HepG2 (cell line): Measurements from ENCODE around the gene GOLGB1. TPM values are rescaled to one million over a fixed set of nuclear protein-coding genes. Genes with fewer than 3 reads are reported as not detected.

Experiments
- ATAC-seq: fragments of 200-7000 bp; cut with Tn5 transposase; 3 replicates; pipeline ENCODE4 v1.9.1; 2020; ENCODE audit warnings: mild to moderate bottlenecking, moderate library complexity
- BruUV-seq: library from RNA; stranded (reverse); fragments of 400-500 nt; replicated peaks from 2 replicates; lab custom pipeline; 2021; lab: Mats Ljungman, UMichigan
- CTCF ChIA-PET: fragments of 300-600 bp; formaldehyde crosslinking; extraction: SDS; loops from one replicate; lab custom pipeline; 2021; ENCODE audit warnings: low total read pairs, inconsistent platforms, low intra/inter-chr PET ratio; lab: Yijun Ruan, JAX
- POLR2A ChIA-PET: fragments of 350-600 bp; sonication (Branson Sonifier 250); formaldehyde crosslinking; loops from one replicate; lab custom pipeline; 2020; ENCODE audit warnings: antibody characterized with exemption, inconsistent platforms; lab: Yijun Ruan, JAX
- DNase-seq: peaks from one replicate; pipeline ENCODE4 v3.0.0-alpha.2; 2015; ENCODE audit warnings: low spot score
- FAIRE-seq: peaks from 3 replicates; lab custom pipeline; 2011; peaks lifted over from hg19 to GRCh38; lab: Jason Lieb, UNC
- H2AFZ ChIP-seq: one replicate; pipeline ENCODE4 v1.6.1; 2011; ENCODE audit warnings: low read length, inconsistent platforms
- H3K27ac ChIP-seq: fragments of 300-600 bp; 3 replicates; pipeline ENCODE4 v1.8.0; 2011; ENCODE audit warnings: mixed run types, mild to moderate bottlenecking, mixed read lengths, low read length, inconsistent platforms; ENCODE audit not compliant: insufficient read depth; ENCODE audit errors: extremely low read length
- H3K27me3 ChIP-seq, 2 experiments: fragments of 200-600 bp in 1 of 2; 2 replicates in 1 of 2; 3 replicates in 1 of 2; pipeline versions ENCODE4 v1.6.0 to v1.8.0; 2011; ENCODE audit warnings: low read length in 2 of 2, mild to moderate bottlenecking in 2 of 2, moderate library complexity in 2 of 2, inconsistent platforms in 1 of 2; ENCODE audit not compliant: insufficient read depth in 2 of 2, control insufficient read depth in 1 of 2
- H3K36me3 ChIP-seq, 2 experiments: fragments of 200-600 bp in 1 of 2; replicated peaks in 1 of 2; 2 replicates in 1 of 2; 3 replicates in 1 of 2; pipeline versions ENCODE4 v1.5.1 to v1.8.0; 2011; ENCODE audit warnings: low read length in 2 of 2, inconsistent platforms in 1 of 2; ENCODE audit not compliant: insufficient read depth in 2 of 2, control insufficient read depth in 1 of 2
- H3K4me1 ChIP-seq: 2 replicates; pipeline ENCODE4 v1.5.1; 2012; ENCODE audit warnings: low read length, inconsistent platforms; ENCODE audit not compliant: insufficient read depth
- H3K4me2 ChIP-seq: 2 replicates; pipeline ENCODE4 v1.6.0; 2011; ENCODE audit warnings: low read depth, low read length, inconsistent platforms
- H3K4me3 ChIP-seq, 3 experiments: fragments of 200-600 bp in 1 of 3; sonication (generic), shearing (Covaris generic) in 1 of 3; replicated peaks in 1 of 3; 2 replicates each; pipeline ENCODE4 v1.5.1; 2011 to 2016; ENCODE audit warnings: low read length in 3 of 3, inconsistent platforms in 2 of 3, low read depth in 2 of 3, mild to moderate bottlenecking in 2 of 3, control low read depth in 1 of 3, mixed read lengths in 1 of 3; ENCODE audit not compliant: insufficient read depth in 1 of 3
- H3K79me2 ChIP-seq: one replicate; pipeline ENCODE4 v1.6.1; 2011; ENCODE audit warnings: low read length, inconsistent platforms; ENCODE audit not compliant: insufficient read depth
- H3K9ac ChIP-seq: 2 replicates; pipeline ENCODE4 v1.6.0; 2011; ENCODE audit warnings: mild to moderate bottlenecking, low read depth, low read length, inconsistent platforms; ENCODE audit not compliant: insufficient read depth
- H3K9me3 ChIP-seq: 2 replicates; pipeline ENCODE4 v1.5.1; 2012; ENCODE audit warnings: mild to moderate bottlenecking, low read length
- H4K20me1 ChIP-seq: 2 replicates; pipeline ENCODE4 v1.6.0; 2011; ENCODE audit warnings: inconsistent platforms, mild to moderate bottlenecking, low read length, moderate library complexity; ENCODE audit not compliant: insufficient read depth
- HDAC6 ChIP-seq: fragments of 200-600 bp; sonication (generic); IDR thresholded peaks from 2 replicates; pipeline ENCODE4 v1.7.0; 2017; ENCODE audit warnings: mild to moderate bottlenecking, antibody characterized with exemption, low read length, low read depth
- ISL2 ChIP-seq: sonication (generic); formaldehyde crosslinking; IDR thresholded peaks from 2 replicates; pipeline ENCODE4 v1.5.0; 2020; ENCODE audit warnings: missing genetic modification reagents
- LBX2 ChIP-seq: sonication (generic); formaldehyde crosslinking; IDR thresholded peaks from 2 replicates; pipeline ENCODE4 v1.5.0; 2020; ENCODE audit warnings: missing genetic modification reagents, mild to moderate bottlenecking, borderline replicate concordance
- LCORL ChIP-seq, 2 experiments: fragments of 450-650 bp in 1 of 2; sonication (generic) in 1 of 2; formaldehyde crosslinking in 1 of 2; IDR thresholded peaks; 2 replicates each; pipeline versions ENCODE4 v1.5.0 to v1.6.1; 2017 to 2020; ENCODE audit warnings: antibody characterized with exemption in 1 of 2, missing genetic modification reagents in 1 of 2
- MYPOP ChIP-seq: sonication (generic); formaldehyde crosslinking; IDR thresholded peaks from 2 replicates; pipeline ENCODE4 v1.8.1; 2023; ENCODE audit warnings: mild to moderate bottlenecking, moderate library complexity, missing genetic modification reagents
- POLR2G ChIP-seq: fragments of 200-400 bp; formaldehyde crosslinking; IDR thresholded peaks from 2 replicates; pipeline ENCODE4 v1.6.1; 2018; ENCODE audit warnings: mild to moderate bottlenecking, low read depth, low read length, moderate library complexity
- RARA ChIP-seq: IDR thresholded peaks from 2 replicates; pipeline ENCODE4 v1.6.1; 2016; ENCODE audit warnings: missing genetic modification reagents, missing compliant biosample characterization
- TBX2 ChIP-seq: sonication (generic); formaldehyde crosslinking; IDR thresholded peaks from 2 replicates; pipeline ENCODE4 v1.5.0; 2020; ENCODE audit warnings: missing genetic modification reagents, mild to moderate bottlenecking, borderline replicate concordance
- TP53 ChIP-seq: sonication (generic); formaldehyde crosslinking; conservative IDR thresholded peaks from 2 replicates; pipeline ENCODE4 v1.4.0; 2020; ENCODE audit warnings: missing genetic modification reagents
- ZNF432 ChIP-seq: sonication (generic); formaldehyde crosslinking; IDR thresholded peaks from 2 replicates; pipeline ENCODE4 v1.5.0; 2020; ENCODE audit warnings: missing genetic modification reagents, mild to moderate bottlenecking, borderline replicate concordance
- ZNF607 ChIP-seq: sonication (generic); formaldehyde crosslinking; IDR thresholded peaks from 2 replicates; pipeline ENCODE4 v1.5.1; 2020; ENCODE audit warnings: missing genetic modification reagents, mild to moderate bottlenecking, borderline replicate concordance
- ZSCAN21 ChIP-seq: sonication (generic); formaldehyde crosslinking; IDR thresholded peaks from 2 replicates; pipeline ENCODE4 v1.8.0; 2022; ENCODE audit warnings: mild to moderate bottlenecking, missing genetic modification reagents, moderate library complexity, borderline replicate concordance
- WGBS: methylation state at CpG from one replicate; pipeline ENCODE4 v1.1.6; 2017; ENCODE audit warnings: low lambda C conversion rate; 5-methylcytosine and 5-hydroxymethylcytosine counted together
- in situ Hi-C: cut with HindIII; loops from 2 replicates; pipeline ENCODE4 v1.10.0; 2017; ENCODE audit warnings: low pct_unique_long_range_greater_than_20kb; ENCODE audit not compliant: extremely low pct_ligation_motif_present
- intact Hi-C: fragments of 100-400 bp; cut with micrococcal nuclease; formaldehyde crosslinking; loops from one replicate; pipeline ENCODE4 v1.10.0; 2022; ENCODE audit not compliant: unreplicated experiment
- polyA plus RNA-seq, 8 experiments: library from polyadenylated mRNA; depleted of rRNA in 3 of 8; stranded (reverse) in 7 of 8; unstranded in 1 of 8; fragments of >200 nt; fragmentation: Illumina TruSeq in 4 of 8; extraction: Trizol in 4 of 8; gene quantifications; 2 replicates each; pipeline versions ENCODE4 v1.2.1 to v1.2.3, GENCODE V29; 2011 to 2016; ENCODE audit warnings: low read depth in 4 of 8, missing spikeins in 1 of 8, mixed read lengths in 1 of 8; ENCODE audit not compliant: insufficient read depth in 1 of 8
- total RNA-seq, 5 experiments: library from RNA; depleted of rRNA; stranded (reverse); fragments of >200 nt; fragmentation: Illumina TruSeq; extraction: Trizol; gene quantifications; 2 replicates each; pipeline ENCODE4 v1.2.3, GENCODE V29; 2016; ENCODE audit warnings: low read depth in 1 of 5
- TF ChIP-seq, protein P1 (sequence below): sonication (generic); formaldehyde crosslinking; conservative IDR thresholded peaks from 2 replicates; pipeline ENCODE4 v1.4.0; 2020; ENCODE audit warnings: missing genetic modification reagents
- TF ChIP-seq, protein P2 (sequence below): sonication (generic); formaldehyde crosslinking; IDR thresholded peaks from 2 replicates; pipeline ENCODE4 v1.5.1; 2020; ENCODE audit warnings: missing genetic modification reagents, mild to moderate bottlenecking, borderline replicate concordance
- TF ChIP-seq, protein P3 (sequence below): IDR thresholded peaks from 2 replicates; pipeline ENCODE4 v1.4.0; 2020; ENCODE audit warnings: mild to moderate bottlenecking, missing genetic modification reagents
- TF ChIP-seq, protein P4 (sequence below): sonication (generic); formaldehyde crosslinking; IDR thresholded peaks from 2 replicates; pipeline ENCODE4 v1.5.0; 2020; ENCODE audit warnings: missing genetic modification reagents

The GOLGB1 gene
- total and polyA plus RNA-seq, 2 of the 13 experiments (the other 11 are each of a cell fraction or from before 2014, with no cell fraction given): 13.1 to 39.5 TPM

DNA sequence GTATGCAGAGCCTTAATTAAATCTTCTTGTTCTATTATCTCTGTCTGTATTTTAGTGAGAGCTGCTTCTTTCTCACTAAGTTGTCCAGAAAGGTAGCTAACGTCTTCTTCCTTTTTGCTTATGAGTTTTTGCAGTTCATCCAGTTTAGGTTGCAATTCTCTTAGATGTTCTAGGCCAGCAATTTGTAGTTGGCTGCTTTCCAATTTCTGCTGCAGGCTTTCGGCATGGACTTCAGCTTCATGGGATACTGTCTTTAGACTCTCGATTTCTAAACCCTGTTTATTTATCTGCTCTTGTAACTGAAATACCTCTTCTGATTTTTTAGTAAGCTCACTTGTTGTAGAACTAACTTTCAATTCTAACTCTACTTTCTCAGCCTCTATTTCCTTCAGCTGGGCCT is 53.4 kb downstream of the GOLGB1 start:
- in situ Hi-C loops (no loop called here), intact Hi-C loops (no loop called here)
- BruUV-seq: no TSS peak
- Histone ChIP-seq H3K9ac (no peak overlapping the region), H3K36me3 (peaks cover 17 to 79% of the 10 kb centered on the region in 2 experiments), H3K79me2 (no peaks in the 10 kb centered on the region), H3K4me3 (no peak overlapping the region), H2AFZ (no peak overlapping the region), H3K4me2 (no peak overlapping the region), H3K9me3 (no peaks in the 10 kb centered on the region), H4K20me1 (no peaks in the 10 kb centered on the region), H3K27ac (no peak overlapping the region), H3K4me1 (no peaks in the 10 kb centered on the region), H3K27me3 (no peaks in the 10 kb centered on the region)
- 97% methylated on average over 3 of the region's 3 CpGs for WGBS
- ChIA-PET POLR2A (no interaction called here), CTCF (no interaction called here)
- DNase-seq: no peak
- no peak for FAIRE-seq
- ATAC-seq: no peak
- TF ChIP-seq, protein P1, sequence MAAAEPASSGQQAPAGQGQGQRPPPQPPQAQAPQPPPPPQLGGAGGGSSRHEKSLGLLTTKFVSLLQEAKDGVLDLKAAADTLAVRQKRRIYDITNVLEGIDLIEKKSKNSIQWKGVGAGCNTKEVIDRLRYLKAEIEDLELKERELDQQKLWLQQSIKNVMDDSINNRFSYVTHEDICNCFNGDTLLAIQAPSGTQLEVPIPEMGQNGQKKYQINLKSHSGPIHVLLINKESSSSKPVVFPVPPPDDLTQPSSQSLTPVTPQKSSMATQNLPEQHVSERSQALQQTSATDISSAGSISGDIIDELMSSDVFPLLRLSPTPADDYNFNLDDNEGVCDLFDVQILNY (CRISPR knock-in tag): no peak
- TF ChIP-seq, protein P2, sequence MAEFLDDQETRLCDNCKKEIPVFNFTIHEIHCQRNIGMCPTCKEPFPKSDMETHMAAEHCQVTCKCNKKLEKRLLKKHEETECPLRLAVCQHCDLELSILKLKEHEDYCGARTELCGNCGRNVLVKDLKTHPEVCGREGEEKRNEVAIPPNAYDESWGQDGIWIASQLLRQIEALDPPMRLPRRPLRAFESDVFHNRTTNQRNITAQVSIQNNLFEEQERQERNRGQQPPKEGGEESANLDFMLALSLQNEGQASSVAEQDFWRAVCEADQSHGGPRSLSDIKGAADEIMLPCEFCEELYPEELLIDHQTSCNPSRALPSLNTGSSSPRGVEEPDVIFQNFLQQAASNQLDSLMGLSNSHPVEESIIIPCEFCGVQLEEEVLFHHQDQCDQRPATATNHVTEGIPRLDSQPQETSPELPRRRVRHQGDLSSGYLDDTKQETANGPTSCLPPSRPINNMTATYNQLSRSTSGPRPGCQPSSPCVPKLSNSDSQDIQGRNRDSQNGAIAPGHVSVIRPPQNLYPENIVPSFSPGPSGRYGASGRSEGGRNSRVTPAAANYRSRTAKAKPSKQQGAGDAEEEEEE: no peak
- TF ChIP-seq HDAC6 (no peak), TP53 (CRISPR knock-in tag) (no peak), ZNF607 (CRISPR knock-in tag) (no peak), MYPOP (CRISPR knock-in tag) (no peak), ZSCAN21 (CRISPR knock-in tag) (no peak), RARA (no peak), TBX2 (CRISPR knock-in tag) (no peak), LCORL (IDR thresholded peaks at IDR 0.05) (no peak), LCORL (CRISPR knock-in tag; IDR thresholded peaks at IDR 0.05) (no peak), ISL2 (CRISPR knock-in tag) (no peak), POLR2G (no peak), LBX2 (CRISPR knock-in tag) (no peak), ZNF432 (CRISPR knock-in tag) (no peak)
- TF ChIP-seq, protein P3, sequence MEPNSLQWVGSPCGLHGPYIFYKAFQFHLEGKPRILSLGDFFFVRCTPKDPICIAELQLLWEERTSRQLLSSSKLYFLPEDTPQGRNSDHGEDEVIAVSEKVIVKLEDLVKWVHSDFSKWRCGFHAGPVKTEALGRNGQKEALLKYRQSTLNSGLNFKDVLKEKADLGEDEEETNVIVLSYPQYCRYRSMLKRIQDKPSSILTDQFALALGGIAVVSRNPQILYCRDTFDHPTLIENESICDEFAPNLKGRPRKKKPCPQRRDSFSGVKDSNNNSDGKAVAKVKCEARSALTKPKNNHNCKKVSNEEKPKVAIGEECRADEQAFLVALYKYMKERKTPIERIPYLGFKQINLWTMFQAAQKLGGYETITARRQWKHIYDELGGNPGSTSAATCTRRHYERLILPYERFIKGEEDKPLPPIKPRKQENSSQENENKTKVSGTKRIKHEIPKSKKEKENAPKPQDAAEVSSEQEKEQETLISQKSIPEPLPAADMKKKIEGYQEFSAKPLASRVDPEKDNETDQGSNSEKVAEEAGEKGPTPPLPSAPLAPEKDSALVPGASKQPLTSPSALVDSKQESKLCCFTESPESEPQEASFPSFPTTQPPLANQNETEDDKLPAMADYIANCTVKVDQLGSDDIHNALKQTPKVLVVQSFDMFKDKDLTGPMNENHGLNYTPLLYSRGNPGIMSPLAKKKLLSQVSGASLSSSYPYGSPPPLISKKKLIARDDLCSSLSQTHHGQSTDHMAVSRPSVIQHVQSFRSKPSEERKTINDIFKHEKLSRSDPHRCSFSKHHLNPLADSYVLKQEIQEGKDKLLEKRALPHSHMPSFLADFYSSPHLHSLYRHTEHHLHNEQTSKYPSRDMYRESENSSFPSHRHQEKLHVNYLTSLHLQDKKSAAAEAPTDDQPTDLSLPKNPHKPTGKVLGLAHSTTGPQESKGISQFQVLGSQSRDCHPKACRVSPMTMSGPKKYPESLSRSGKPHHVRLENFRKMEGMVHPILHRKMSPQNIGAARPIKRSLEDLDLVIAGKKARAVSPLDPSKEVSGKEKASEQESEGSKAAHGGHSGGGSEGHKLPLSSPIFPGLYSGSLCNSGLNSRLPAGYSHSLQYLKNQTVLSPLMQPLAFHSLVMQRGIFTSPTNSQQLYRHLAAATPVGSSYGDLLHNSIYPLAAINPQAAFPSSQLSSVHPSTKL (CRISPR knock-in tag): no peak
- TF ChIP-seq, protein P4, sequence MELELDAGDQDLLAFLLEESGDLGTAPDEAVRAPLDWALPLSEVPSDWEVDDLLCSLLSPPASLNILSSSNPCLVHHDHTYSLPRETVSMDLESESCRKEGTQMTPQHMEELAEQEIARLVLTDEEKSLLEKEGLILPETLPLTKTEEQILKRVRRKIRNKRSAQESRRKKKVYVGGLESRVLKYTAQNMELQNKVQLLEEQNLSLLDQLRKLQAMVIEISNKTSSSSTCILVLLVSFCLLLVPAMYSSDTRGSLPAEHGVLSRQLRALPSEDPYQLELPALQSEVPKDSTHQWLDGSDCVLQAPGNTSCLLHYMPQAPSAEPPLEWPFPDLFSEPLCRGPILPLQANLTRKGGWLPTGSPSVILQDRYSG (CRISPR knock-in tag): no peak
